Measurements from ENCODE around the gene CD79B.

The CD79B gene

GRCh38 chr17:63954402-63955063, 22.4 kb upstream of the CD79B start:
- DNase-seq (ENCODE audit: low read depth in 2 of 2), result no peak

DNA sequence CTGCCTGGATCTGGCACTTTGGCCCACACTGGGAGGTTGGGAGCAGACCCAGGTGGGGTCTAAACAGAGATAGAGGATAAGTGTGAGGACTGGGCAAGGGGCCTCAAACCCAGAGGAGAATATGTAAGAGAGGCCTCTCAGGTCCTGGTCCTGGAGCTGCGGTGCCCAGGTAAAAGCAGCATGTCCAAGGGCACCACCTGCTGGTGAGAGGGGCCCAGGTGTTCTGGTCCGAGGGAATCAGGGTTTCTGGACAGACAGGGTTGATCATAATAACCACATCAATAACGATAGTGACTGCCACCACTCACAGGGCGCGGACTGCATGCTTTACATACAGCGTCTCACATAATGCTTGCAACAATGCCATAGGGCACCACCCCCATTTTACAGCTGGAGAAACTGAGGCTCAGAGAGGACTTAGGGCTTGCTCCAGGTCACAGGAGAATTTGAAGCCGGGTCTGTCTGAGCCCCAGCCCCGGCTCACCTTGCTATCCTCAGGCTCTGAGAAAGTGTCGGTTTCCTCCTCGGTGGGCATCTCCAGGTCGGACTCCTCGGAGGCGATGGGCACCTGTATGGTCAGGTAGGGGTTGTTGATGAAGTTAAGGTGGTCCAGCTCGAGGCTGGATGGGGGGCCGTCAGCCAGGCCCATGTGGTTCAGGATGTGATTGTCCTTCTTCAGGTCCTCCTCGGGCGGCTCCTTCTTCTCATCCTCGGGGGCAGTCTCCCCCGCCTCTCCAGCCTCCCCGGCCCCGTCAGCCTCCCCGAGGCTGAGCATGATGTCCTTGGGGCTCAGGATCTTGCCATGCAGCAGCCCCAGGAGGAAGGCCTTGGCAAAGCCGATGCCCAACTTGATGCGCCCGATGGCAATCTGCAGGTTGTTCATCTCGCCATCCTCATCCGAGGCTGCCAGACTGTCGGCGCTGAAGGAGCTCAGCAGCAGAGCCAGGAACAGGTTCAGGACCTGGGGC, 19.1 kb upstream of the CD79B start:
- DNase-seq (ENCODE audit: low read depth in 2 of 2), result no peak

- no peak for DNase-seq (ENCODE audit: low read depth in 2 of 2)
Measured at GRCh38 chr17:63949576-63950250, 17.6 kb upstream of the CD79B start.

- DNase-seq (ENCODE audit: low read depth in 2 of 2), result no peak
Measured at GRCh38 chr17:63948521-63948920, 16.4 kb upstream of the CD79B start.

DNA sequence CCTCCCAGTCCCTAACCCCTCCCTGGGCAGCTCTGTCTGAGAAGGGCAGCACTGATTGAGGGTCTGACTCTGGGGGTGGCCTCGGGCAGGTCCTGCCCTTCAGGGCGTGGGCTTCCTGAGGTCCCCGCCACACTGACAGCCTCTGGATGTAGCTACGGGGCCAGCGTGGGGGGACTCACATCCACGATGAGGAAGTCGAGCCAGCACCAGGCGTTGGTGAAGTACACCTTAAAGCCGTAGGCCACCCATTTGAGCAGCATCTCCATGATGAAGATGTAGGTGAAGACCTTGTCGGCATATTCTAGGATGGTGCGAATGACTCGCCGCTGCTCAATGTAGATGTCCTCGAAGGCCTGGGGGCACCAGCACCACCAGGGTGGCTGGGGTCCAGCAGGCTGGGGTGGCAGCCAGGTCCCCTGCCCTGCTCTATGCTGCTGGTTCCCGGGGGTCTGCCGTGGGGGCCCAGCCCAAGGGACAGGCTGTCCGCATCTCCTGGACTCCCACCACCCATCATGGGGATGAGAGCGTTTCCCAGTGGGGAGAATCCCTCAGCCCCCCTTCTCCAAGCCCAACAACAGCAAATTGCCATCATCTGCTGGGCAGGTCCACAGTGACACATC, 15.7 kb upstream of the CD79B start:
- DNase-seq (ENCODE audit: low read depth in 2 of 2), result no peak

- DNase-seq (ENCODE audit: low read depth in 2 of 2), result peak in 1 of 2 donors; percentile 21
Measured at GRCh38 chr17:63946440-63947363, 14.6 kb upstream of the CD79B start.

DNA sequence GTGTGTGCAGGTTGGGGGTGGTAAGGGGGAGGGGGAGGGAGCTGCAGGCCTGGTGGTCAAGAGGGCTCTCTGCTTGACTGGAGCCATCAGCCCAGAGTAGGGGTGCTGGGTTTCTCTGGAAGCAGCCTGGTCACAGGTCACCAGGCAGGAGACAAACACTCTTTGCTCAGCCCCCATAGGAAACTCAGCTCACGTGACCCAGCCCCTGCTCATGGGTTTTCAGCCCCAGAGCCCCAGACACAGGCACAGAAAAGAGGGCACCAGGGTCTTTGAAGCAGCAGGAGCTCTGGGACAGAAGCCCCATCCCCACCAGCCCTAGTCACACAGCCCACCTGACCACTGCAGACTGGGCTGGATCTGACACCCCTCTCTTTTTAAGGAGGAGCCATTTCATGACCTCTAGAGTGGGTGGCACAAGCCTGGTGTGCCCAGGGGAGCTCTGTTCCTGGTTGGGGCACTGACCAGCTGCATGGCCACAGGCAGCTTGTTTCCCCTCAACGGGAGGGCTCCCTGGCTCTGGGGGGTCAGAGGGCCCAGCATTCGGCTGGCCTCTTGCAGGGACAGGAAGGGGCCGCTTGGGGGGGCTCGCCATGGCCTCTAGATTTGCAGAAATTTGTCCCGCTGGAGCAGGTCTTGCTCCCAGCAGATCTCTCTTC, 13.8 kb upstream of the CD79B start:
- no peak for DNase-seq (ENCODE audit: low read depth in 2 of 2)

- DNase-seq (ENCODE audit: low read depth in 2 of 2), result no peak
Measured at GRCh38 chr17:63944736-63945499, 12.8 kb upstream of the CD79B start.

GRCh38 chr17:63943745-63944144, 11.6 kb upstream of the CD79B start:
- DNase-seq (ENCODE audit: low read depth in 2 of 2), result no peak

- no peak for DNase-seq (ENCODE audit: low read depth in 2 of 2)
Measured at GRCh38 chr17:63942309-63942985, 10.3 kb upstream of the CD79B start.

DNA sequence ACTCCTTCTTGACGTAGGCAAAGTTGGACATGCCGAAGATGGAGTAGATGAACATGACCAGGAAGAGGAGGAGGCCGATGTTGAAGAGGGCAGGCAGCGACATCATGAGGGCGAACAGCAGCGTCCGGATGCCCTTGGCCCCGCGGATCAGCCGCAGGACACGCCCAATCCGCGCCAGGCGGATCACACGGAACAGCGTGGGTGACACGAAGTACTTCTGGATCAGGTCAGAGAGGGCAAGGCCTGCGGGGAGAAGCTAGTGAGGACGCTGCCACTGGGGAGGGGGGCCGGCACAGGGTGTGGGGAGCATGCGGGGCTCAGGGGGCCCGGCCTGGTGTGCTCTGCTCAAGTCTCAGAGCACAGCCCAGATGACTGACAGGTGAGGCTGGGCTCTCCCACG, 9.6 kb upstream of the CD79B start:
- no peak for DNase-seq (ENCODE audit: low read depth in 2 of 2)

DNA sequence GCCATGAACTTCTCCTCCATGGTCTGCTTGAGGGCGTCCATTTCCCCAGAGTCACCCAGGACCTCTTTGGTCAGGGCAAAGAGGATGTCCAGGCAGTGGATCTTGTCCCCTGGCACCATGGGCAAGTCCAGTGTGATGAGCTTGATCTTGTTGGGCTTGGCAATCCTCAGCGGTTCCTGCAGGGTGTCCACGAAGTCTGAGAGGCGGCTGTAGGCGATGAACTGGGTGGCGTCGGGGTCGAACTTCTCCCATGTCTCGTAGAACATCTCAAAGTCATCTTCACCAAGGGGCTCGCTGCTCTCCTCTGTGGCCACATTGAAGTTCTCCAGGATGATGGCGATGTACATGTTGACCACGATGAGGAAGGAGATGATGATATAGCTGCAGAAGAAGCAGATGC, 9.0 kb upstream of the CD79B start:
- no peak for DNase-seq (ENCODE audit: low read depth in 2 of 2)

DNA sequence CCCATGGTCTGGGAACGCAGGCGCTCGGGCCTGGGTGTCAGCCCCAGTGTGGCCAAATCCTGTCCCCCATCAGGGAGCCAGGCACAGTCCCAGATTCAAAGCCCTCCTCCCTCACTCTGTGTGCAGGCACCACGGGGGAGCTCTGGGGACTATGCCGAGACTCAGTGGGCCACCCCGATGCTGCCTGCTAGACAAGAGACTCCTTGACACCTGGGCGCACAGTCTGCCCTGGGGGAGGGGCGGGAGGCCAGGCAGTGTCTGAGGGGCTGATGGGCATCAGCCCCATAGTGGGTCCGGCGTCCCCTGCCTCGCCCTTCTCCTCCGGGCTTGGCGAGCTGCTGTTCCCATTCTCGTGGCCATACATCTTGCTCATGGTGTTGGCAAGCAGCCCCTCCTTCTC, 8.5 kb upstream of the CD79B start:
- no peak for DNase-seq (ENCODE audit: low read depth in 2 of 2)

DNA sequence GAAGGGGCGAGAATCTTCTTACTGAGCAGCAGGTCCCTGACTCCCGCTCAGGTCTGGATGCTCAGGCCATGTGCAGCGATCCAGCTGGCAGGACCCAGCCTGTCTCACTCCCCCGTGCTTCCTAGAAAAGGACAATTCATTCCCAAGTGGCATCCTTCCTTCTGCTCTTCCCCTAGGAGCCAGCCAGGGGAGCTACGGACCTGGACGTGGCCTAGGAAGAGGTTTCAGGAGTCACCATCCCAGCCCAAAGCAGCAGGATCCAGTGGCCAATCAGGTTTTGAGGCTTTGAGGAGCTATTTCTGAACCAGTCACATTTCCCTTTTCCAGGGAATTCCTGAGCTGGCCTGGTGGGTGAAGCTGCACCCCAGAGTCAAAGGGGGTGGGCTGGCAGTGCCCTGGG, 7.8 kb upstream of the CD79B start:
- DNase-seq (ENCODE audit: low read depth in 2 of 2), result no peak

DNA sequence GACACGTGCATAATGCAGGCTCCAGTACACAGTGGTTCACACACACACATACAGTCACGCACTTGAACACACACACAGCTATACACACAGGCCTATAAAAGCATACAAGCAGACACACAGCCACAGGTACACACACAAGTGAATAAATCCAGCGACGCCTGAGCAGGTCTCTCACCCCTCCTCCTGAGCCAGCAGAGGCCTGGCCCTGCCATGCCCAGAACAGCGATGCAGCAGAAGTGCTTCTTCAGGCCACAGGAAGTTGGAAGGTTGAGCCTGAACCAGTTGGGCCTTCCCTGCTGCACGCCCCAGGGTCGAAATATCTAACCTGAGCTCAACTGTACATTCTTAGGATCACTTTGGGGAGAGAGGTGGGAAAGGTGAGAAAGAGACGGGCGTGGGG, 7.3 kb upstream of the CD79B start:
- DNase-seq (ENCODE audit: low read depth in 2 of 2), result no peak

- DNase-seq (ENCODE audit: low read depth in 2 of 2), result no peak
Measured at GRCh38 chr17:63937920-63938319, 5.8 kb upstream of the CD79B start.

GRCh38 chr17:63937319-63937718, 5.2 kb upstream of the CD79B start:
- no peak for DNase-seq (ENCODE audit: low read depth in 2 of 2)

DNA sequence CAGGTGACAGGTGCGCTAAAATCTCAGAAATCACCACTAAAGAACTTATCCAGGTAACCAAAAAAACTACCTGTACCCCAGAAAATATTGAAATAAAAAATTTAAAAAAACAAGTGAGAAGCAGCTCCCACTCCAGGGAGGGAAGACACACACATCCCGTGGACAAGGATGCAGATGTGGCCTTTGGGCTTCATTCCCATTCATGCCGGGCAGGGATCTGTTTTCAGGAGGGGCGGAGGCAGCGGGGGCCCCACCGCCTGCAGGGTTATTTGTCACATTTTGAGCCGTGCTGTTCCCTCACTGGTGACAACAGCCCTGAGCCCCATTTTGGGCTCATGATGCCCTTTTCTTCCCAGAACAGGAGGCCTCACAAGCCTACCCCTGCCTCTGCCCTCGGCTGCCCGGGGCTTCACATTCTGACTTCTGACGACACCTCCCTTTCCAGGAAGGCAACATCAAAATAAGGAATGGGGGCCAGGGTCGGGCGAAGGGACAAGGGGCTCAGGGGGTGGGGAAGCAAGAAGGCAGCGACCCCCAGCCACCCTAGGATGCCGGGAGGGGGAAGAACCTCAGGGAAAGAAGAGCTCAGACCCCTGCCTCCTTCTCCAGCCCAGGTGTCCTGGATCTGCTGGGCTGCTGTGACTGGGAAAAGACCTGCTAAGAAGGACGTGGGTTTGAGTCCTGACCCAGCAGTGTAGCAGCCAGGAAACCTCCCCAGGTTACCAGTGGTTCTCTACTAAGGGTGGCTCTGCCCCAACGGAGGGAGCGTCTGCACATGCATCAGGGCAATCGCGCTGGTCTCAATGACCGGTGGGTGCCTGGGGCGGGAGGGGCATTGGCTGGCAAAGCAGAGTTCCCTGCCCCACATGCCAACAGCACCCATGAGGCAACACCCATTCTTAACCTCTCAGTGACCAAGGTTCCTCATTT, 2.3 kb upstream of the CD79B start:
- DNase-seq (ENCODE audit: low read depth in 2 of 2), result no peak

Measured in stimulated activated CD8-positive, alpha-beta memory T cell treated with anti-CD3 and anti-CD28 coated beads, Interleukin-15, amount 100 ng/mL, for 4 hours (primary cell).